NCI-H1694 treated with DMSO at 0.1 percent for 48 hours (cell line): Measurements from ENCODE around the gene CYBRD1.
"Not testable (repeated sequence)": the region's sequence is repeated elsewhere in the genome, so short reads cannot be mapped to it uniquely, and the experiment has no call there.

ENCODE experiments used
- DNase-seq: peaks from one replicate; lab custom pipeline; 2025; lab: John Stamatoyannopoulos, UW

The CYBRD1 gene

GRCh38 chr2:171516793-171517192 is 5.5 kb upstream of the CYBRD1 start:
- DNase-seq, result no peak

GRCh38 chr2:171520471-171520870 is 1.8 kb upstream of the CYBRD1 start:
- no peak for DNase-seq

- no peak for DNase-seq
These were observed 768 bp upstream of the CYBRD1 start for GRCh38 chr2:171521361-171522051.

- DNase-seq, result no peak
These were observed 464 bp downstream of the CYBRD1 start for GRCh38 chr2:171522788-171523087.

GRCh38 chr2:171523088-171524017 is 1.1 kb downstream of the CYBRD1 start:
- DNase-seq, result peak; percentile 10

DNA sequence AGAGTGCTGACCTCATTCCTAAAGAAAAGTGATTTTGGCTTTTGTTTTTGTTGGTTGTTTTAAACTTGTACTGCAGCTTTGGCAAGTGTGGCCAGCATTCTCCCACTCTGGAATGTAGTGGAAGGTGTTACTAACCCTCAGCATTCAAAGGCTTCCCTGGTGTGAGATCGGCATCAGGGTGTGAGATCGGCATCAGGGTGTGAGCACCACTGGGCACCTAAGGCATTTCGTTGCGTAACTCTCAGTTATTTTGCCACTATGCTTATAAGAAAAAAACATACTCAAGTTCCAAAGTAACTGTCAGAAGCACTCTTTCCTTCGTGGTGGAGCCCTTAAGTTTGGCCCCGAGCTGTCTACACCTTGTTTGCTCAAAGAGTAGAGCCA is 1.7 kb downstream of the CYBRD1 start:
- no peak for DNase-seq

- DNase-seq, result no peak
These were observed 7.6 kb downstream of the CYBRD1 start for GRCh38 chr2:171529914-171530313.

- DNase-seq, result no peak
These were observed 8.1 kb downstream of the CYBRD1 start for GRCh38 chr2:171530378-171530777.

GRCh38 chr2:171530859-171531258 is 8.6 kb downstream of the CYBRD1 start:
- not testable (repeated sequence) for DNase-seq

GRCh38 chr2:171531291-171531690 is 9.0 kb downstream of the CYBRD1 start:
- DNase-seq, result no peak

DNA sequence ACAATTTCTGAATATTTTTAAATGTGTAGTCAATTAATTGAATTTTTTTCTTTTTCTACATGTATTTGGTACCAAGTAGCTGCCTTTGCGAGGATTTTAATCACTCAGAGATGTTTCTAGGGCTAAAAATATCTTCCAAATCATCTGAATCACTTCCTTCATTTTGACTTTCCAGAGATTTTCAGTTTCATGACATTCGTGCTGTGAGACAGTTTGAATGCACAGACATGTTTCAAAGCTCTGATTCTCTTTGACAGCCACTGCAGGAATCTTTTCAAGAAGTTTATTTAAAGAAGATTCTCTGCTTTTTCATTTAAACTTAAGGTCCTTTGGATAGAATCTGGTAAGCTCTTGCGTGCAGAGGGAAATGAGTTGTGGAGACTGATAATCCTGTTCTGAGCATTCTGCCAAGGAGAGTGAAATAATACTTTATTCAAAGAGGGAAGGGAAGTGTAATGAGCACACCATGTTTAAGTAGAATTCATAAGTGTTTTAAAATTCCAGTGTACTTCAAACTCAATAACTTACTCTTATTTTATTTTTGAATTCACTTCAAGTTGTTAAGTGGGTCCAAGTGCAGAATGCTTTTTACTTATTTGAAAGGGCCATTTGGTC is 9.7 kb downstream of the CYBRD1 start:
- DNase-seq, result no peak

- no peak for DNase-seq
These were observed 11.1 kb downstream of the CYBRD1 start for GRCh38 chr2:171533331-171533730.

GRCh38 chr2:171535528-171535927 is 13.3 kb downstream of the CYBRD1 start:
- DNase-seq, result not testable (repeated sequence)

GRCh38 chr2:171540437-171540836 is 18.2 kb downstream of the CYBRD1 start:
- no peak for DNase-seq

- DNase-seq, result no peak
These were observed 19.1 kb downstream of the CYBRD1 start for GRCh38 chr2:171541202-171541887.

- no peak for DNase-seq
These were observed 22.8 kb downstream of the CYBRD1 start for GRCh38 chr2:171545086-171545485.

- no peak for DNase-seq
These were observed 25.0 kb downstream of the CYBRD1 start for GRCh38 chr2:171547256-171547655.

DNA sequence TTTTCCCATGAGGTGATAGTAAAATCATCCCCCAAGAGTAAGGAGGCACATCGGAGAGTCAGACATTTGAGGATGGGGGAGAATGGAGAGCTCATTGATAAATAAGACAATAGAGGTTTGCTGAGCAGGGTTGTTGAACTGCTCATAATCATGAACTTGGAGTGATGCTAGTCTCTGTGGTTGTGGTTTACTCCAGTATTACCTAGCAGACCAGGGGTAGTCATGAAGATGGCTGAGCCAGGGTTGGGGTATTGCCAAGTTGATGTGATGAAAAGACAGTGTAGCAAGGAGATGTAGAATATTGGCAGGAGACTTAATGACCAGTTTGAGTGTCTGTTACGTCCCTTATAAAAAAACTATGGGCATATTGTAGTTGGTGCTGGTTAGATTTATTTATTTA is 25.4 kb downstream of the CYBRD1 start:
- DNase-seq, result no peak

DNA sequence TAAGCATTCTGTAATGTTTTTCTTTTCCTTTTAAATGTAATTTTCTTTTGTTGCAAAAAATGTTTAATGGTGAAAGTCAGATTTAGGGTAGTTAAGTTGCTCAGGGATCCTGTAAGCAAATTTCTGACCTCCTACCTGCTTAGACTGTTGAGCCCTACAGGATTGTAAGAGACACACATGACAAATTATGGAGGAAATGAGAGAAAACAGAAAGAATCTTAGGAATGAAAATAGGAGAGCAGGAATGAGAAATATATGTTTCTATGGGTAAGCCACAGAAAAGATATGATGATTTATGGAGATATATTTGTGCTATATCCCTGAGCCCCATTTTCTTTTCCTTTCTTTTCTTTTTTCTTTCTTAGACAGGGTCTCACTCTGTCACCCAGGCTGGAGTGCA is 28.3 kb downstream of the CYBRD1 start:
- no peak for DNase-seq

- no peak for DNase-seq
These were observed 29.6 kb downstream of the CYBRD1 start for GRCh38 chr2:171551836-171552235.

- no peak for DNase-seq
These were observed 31.0 kb downstream of the CYBRD1 start for GRCh38 chr2:171553236-171553635.

DNA sequence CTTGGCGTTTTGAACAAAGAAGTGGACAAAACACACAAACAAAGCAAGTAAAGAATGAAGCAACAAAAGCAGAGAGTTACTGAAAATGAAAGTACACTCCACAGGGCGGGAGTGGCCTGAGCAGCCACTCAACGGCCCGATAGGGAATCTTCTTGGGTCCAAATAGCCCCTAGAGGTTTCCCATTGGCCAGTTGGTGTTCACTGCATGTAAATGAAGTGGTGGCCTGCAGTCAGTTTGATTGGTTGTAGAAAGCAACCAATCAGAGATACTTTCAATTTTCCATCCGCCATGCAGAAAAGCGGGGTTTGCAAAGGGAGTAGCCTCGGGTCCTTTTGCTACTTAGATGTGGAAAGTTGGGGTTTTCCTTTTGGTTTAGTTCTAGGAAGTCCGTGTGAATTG is 31.6 kb downstream of the CYBRD1 start:
- no peak for DNase-seq
